ENCODE data around the gene SLC46A2. TPM values are rescaled to one million over a fixed set of nuclear protein-coding genes. Genes with fewer than 3 reads are reported as not detected.

SLC46A2 gene
- total and polyA plus RNA-seq, 4 donors, result 0.01 to 0.17 (median 0.07) TPM; not detected in 1

DNA sequence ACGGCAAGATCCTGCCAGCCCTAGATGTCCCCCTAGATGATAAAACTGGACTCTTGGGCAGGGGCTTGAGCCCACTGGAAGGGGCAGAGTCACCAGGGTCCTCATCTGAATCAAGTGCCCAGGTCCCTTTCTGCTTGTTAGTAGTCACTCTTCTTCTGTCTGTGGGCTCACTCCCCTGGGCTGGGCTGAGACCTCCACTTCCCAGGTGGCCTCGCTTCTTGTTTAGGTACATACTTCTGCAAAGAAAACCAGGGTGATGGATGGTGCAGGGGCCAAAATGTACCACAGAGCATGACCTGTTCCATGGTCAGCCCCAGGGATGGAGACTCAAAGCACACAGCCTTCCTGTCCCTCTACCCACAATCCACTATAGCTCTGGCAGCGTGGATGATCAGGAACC is 845 bp upstream of the SLC46A2 start:
- Histone ChIP-seq H3K36me3 (ENCODE audit: control insufficient read depth in 4 of 4, insufficient read depth in 3 of 4, low read depth in 1 of 4, low read length in 3 of 4) (no peaks in the 10 kb centered on the region), H3K4me3 (ENCODE audit: low read depth in 1 of 3, low read length in 3 of 3) (no peak overlapping the region), H3K27me3 (ENCODE audit: control insufficient read depth in 4 of 4, insufficient read depth in 4 of 4, low read length in 3 of 4) (no peaks in the 10 kb centered on the region), H3K27ac (ENCODE audit: low read depth in 1 of 2, low read length in 2 of 2) (no peak overlapping the region), H3K9ac (ENCODE audit: low read depth in 1 of 2, low read length in 2 of 2) (no peak overlapping the region), H3K9me3 (ENCODE audit: control insufficient read depth in 4 of 4, low read length in 3 of 4) (no peaks in the 10 kb centered on the region), H3K4me1 (ENCODE audit: control insufficient read depth in 4 of 4, insufficient read depth in 4 of 4, low read length in 3 of 4) (peaks cover 8 to 13% (median 10%) of the 10 kb centered on the region in 4 donors)
- DNase-seq (ENCODE audit: low spot score), result no peak
- TF ChIP-seq GABPA (IDR thresholded peaks at IDR 0.05 in 1 of 2, conservative IDR thresholded peaks at IDR 0.05 in 1 of 2) (no peak), TAF1 (conservative IDR thresholded peaks at IDR 0.05) (no peak), YY1 (IDR thresholded peaks at IDR 0.05) (no peak), HNF4G (IDR thresholded peaks at IDR 0.05) (no peak), FOXA1 (IDR thresholded peaks at IDR 0.05) (no peak), RAD21 (IDR thresholded peaks at IDR 0.05) (no peak), SP1 (IDR thresholded peaks at IDR 0.05) (no peak), RXRA (IDR thresholded peaks at IDR 0.05) (no peak), HNF4A (conservative IDR thresholded peaks at IDR 0.05) (no peak), FOXA2 (IDR thresholded peaks at IDR 0.05) (no peak)
- TF ChIP-seq, protein P1, sequence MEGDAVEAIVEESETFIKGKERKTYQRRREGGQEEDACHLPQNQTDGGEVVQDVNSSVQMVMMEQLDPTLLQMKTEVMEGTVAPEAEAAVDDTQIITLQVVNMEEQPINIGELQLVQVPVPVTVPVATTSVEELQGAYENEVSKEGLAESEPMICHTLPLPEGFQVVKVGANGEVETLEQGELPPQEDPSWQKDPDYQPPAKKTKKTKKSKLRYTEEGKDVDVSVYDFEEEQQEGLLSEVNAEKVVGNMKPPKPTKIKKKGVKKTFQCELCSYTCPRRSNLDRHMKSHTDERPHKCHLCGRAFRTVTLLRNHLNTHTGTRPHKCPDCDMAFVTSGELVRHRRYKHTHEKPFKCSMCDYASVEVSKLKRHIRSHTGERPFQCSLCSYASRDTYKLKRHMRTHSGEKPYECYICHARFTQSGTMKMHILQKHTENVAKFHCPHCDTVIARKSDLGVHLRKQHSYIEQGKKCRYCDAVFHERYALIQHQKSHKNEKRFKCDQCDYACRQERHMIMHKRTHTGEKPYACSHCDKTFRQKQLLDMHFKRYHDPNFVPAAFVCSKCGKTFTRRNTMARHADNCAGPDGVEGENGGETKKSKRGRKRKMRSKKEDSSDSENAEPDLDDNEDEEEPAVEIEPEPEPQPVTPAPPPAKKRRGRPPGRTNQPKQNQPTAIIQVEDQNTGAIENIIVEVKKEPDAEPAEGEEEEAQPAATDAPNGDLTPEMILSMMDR (IDR thresholded peaks at IDR 0.05; ENCODE audit: low read depth, low read length, missing input control), result no peak
- TF ChIP-seq, protein P2, sequence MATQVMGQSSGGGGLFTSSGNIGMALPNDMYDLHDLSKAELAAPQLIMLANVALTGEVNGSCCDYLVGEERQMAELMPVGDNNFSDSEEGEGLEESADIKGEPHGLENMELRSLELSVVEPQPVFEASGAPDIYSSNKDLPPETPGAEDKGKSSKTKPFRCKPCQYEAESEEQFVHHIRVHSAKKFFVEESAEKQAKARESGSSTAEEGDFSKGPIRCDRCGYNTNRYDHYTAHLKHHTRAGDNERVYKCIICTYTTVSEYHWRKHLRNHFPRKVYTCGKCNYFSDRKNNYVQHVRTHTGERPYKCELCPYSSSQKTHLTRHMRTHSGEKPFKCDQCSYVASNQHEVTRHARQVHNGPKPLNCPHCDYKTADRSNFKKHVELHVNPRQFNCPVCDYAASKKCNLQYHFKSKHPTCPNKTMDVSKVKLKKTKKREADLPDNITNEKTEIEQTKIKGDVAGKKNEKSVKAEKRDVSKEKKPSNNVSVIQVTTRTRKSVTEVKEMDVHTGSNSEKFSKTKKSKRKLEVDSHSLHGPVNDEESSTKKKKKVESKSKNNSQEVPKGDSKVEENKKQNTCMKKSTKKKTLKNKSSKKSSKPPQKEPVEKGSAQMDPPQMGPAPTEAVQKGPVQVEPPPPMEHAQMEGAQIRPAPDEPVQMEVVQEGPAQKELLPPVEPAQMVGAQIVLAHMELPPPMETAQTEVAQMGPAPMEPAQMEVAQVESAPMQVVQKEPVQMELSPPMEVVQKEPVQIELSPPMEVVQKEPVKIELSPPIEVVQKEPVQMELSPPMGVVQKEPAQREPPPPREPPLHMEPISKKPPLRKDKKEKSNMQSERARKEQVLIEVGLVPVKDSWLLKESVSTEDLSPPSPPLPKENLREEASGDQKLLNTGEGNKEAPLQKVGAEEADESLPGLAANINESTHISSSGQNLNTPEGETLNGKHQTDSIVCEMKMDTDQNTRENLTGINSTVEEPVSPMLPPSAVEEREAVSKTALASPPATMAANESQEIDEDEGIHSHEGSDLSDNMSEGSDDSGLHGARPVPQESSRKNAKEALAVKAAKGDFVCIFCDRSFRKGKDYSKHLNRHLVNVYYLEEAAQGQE (IDR thresholded peaks at IDR 0.05), result no peak
- TF ChIP-seq, protein P3, sequence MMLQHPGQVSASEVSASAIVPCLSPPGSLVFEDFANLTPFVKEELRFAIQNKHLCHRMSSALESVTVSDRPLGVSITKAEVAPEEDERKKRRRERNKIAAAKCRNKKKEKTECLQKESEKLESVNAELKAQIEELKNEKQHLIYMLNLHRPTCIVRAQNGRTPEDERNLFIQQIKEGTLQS (IDR thresholded peaks at IDR 0.05), result no peak
- TF ChIP-seq, protein P4, sequence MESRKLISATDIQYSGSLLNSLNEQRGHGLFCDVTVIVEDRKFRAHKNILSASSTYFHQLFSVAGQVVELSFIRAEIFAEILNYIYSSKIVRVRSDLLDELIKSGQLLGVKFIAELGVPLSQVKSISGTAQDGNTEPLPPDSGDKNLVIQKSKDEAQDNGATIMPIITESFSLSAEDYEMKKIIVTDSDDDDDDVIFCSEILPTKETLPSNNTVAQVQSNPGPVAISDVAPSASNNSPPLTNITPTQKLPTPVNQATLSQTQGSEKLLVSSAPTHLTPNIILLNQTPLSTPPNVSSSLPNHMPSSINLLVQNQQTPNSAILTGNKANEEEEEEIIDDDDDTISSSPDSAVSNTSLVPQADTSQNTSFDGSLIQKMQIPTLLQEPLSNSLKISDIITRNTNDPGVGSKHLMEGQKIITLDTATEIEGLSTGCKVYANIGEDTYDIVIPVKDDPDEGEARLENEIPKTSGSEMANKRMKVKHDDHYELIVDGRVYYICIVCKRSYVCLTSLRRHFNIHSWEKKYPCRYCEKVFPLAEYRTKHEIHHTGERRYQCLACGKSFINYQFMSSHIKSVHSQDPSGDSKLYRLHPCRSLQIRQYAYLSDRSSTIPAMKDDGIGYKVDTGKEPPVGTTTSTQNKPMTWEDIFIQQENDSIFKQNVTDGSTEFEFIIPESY (IDR thresholded peaks at IDR 0.05), result no peak
- 90% methylated on average over 3 of the region's 3 CpGs for WGBS

DNA sequence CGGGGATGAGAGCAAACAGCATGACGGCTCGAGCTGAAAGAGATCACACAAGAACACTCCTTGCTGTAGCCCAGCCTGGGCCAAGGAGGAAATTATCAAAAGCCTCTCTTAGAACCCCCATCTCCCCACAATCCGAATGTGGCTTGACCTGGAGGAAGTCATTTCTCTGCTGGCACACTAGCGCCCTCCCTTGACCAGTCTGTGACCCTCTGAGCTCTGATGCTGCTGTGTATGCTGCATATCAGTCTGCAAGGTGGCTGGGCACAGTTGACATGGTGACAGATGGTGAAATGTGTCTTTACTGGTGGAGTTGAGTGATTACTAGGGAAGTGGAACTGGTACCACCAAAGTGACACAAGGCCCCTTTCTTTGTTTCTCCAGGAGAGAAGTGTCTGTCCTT is 3.3 kb downstream of the SLC46A2 start:
- TF ChIP-seq GABPA (IDR thresholded peaks at IDR 0.05 in 1 of 2, conservative IDR thresholded peaks at IDR 0.05 in 1 of 2), result no peak
- TF ChIP-seq RAD21 (IDR thresholded peaks at IDR 0.05), result peak in 1 of 2 donors; percentile 23
- TF ChIP-seq EGR1 (IDR thresholded peaks at IDR 0.05; ENCODE audit: low read depth in 2 of 2), result no peak
- Histone ChIP-seq H3K27ac (ENCODE audit: low read depth in 1 of 2, low read length in 2 of 2) (no peak overlapping the region), H3K27me3 (ENCODE audit: control insufficient read depth in 4 of 4, insufficient read depth in 4 of 4, low read length in 3 of 4) (no peaks in the 10 kb centered on the region), H3K36me3 (ENCODE audit: control insufficient read depth in 4 of 4, insufficient read depth in 3 of 4, low read depth in 1 of 4, low read length in 3 of 4) (no peaks in the 10 kb centered on the region), H3K4me1 (ENCODE audit: control insufficient read depth in 4 of 4, insufficient read depth in 4 of 4, low read length in 3 of 4) (peaks cover 8 to 11% (median 10%) of the 10 kb centered on the region in 4 donors), H3K9ac (ENCODE audit: low read depth in 1 of 2, low read length in 2 of 2) (no peak overlapping the region), H3K4me3 (ENCODE audit: low read depth in 1 of 3, low read length in 3 of 3) (no peak overlapping the region), H3K9me3 (ENCODE audit: control insufficient read depth in 4 of 4, low read length in 3 of 4) (no peaks in the 10 kb centered on the region)
- 72% methylated on average over 5 of the region's 5 CpGs for WGBS
- no peak for DNase-seq (ENCODE audit: low spot score)
